Prostate gland (tissue), 2 donors: ENCODE data around the gene ME3. TPM values are rescaled to one million over a fixed set of nuclear protein-coding genes. Genes with fewer than 3 reads are reported as not detected.

Experiments used
- DNase-seq: peaks from one replicate; pipeline ENCODE4 v3.0.0-alpha.2; 2019; ENCODE audit warnings: low spot score
- H3K27ac ChIP-seq, 2 donors: fragments of 200-600 bp; sonication (generic); 2 replicates each; pipeline ENCODE4 v1.5.1; 2017 to 2019
- H3K27me3 ChIP-seq: fragments of 200-600 bp; sonication (generic); replicated peaks from 2 replicates; pipeline ENCODE4 v1.5.1; 2019; ENCODE audit not compliant: insufficient read depth
- H3K36me3 ChIP-seq, 2 donors: fragments of 200-600 bp; sonication (generic); 1 replicate in 1 of 2; 2 replicates in 1 of 2; pipeline versions ENCODE4 v1.5.1 to v1.8.1; 2017 to 2019
- H3K4me1 ChIP-seq: fragments of 200-600 bp; sonication (generic); replicated peaks from 2 replicates; pipeline ENCODE4 v1.5.1; 2019
- H3K4me3 ChIP-seq, 2 donors: fragments of 200-600 bp; sonication (generic); 2 replicates each; pipeline ENCODE4 v1.5.1; 2017 to 2019
- H3K9me3 ChIP-seq: fragments of 200-600 bp; sonication (generic); 2 replicates; pipeline ENCODE4 v1.5.1; 2017
- POLR2A ChIP-seq: fragments of 450-650 bp; IDR thresholded peaks from one replicate; pipeline ENCODE4 v1.6.1; 2016; ENCODE audit warnings: antibody characterized with exemption, mild to moderate bottlenecking
- POLR2AphosphoS5 ChIP-seq: sonication (generic); formaldehyde crosslinking; IDR thresholded peaks from one replicate; pipeline ENCODE4 v1.6.1; 2017; ENCODE audit warnings: antibody characterized with exemption
- WGBS: methylation state at CpG from one replicate; pipeline ENCODE4 v1.1.5; 2018; 5-methylcytosine and 5-hydroxymethylcytosine counted together
- intact Hi-C: fragments of 100-400 bp; cut with DNase I; formaldehyde crosslinking; loops from one replicate; pipeline ENCODE4 v1.14.2; 2022
- total RNA-seq, 2 donors: library from RNA; depleted of rRNA; stranded (reverse); fragments of >200 nt; gene quantifications; one replicate each; pipeline ENCODE4 v1.1.0, GENCODE V29; 2016
- TF ChIP-seq, protein P1 (sequence below), 4 experiments: fragments of 200-600 bp in 2 of 4; fragments of 450-650 bp in 2 of 4; sonication (generic) in 2 of 4; IDR thresholded peaks; 1 replicate in 3 of 4; 2 replicates in 1 of 4; pipeline ENCODE4 v1.5.1; 2016 to 2019; ENCODE audit warnings: antibody characterized with exemption in 4 of 4, mild to moderate bottlenecking in 2 of 4, moderate library complexity in 2 of 4

ME3 gene
- total RNA-seq, 2 donors from 2014 or later = 31.4 to 107 TPM

DNA sequence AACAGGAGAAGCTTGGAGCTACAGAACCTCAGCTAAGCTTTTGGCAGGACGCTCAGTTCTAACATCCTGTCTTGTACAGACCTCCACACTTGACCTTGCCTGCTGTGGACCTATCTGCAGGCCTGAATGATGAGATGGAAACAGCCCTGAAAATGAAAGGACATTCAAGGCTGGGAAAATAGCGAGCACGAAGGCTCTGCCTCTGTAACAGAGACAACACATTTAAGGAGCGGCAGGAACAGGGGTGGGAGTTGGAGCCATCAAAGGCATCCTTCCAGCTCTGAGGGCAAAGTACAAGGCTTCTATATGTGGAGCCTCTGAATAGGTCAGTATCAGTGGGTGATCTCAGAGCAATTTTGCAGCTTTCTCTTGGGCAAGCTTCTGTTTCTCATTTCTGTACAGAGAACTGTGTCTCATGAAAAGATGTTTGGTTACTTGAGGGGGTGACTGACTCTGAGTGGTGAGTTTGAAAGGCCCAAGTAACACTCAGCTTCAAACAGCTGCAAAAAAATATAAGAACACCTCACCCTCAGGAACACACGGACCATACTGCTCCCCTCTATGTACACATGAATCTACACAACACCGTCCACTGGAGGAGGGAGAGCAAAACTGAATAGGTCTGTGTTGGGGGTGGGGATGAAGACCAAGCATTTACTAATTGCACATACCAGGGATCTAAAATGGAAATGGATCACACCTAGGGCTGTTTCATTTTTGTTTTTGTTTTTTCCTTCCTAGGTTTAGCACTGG, 196.1 kb downstream of the ME3 start:
- Histone ChIP-seq H3K4me3 (no peak overlapping the region), H3K9me3 (no peaks in the 10 kb centered on the region), H3K27ac (peak overlapping the region; percentile 3 to 38), H3K4me1 (no peaks in the 10 kb centered on the region), H3K27me3 (no peaks in the 10 kb centered on the region), H3K36me3 (no peaks in the 10 kb centered on the region)
- intact Hi-C loops = loop anchor here (5.0 kb wide), 1 partner anchor 331 kb away; no protein-coding TSS in a partner anchor
- no peak for DNase-seq
- 62% methylated on average over 6 of the region's 6 CpGs for WGBS
- TF ChIP-seq POLR2AphosphoS5 (peak; percentile 49), POLR2A (no peak)

DNA sequence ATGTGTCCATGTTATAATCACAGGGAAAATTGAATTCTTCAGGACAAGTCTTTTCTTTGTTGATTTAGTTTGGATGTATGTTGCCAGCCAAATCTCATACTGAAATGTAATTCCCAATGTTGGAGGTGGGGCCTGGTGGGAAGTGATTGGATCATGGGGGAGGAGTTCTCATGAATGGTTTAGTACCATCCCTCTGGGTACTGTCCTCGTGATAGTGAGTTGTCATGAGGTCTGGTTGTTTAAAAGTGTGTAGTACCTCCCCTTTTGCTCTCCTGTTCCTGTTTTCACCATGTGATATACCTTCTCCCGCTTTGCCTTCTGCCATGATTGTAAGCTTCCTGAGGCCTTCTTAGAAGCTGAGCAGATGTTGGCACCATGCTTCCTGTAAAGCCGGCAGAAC, 197.4 kb downstream of the ME3 start:
- Histone ChIP-seq H3K4me3 (no peak overlapping the region), H3K9me3 (no peaks in the 10 kb centered on the region), H3K4me1 (no peaks in the 10 kb centered on the region), H3K27me3 (no peaks in the 10 kb centered on the region), H3K27ac (peak overlapping the region in 1 of 2 donors; percentile 38), H3K36me3 (no peaks in the 10 kb centered on the region)
- TF ChIP-seq, protein P1, sequence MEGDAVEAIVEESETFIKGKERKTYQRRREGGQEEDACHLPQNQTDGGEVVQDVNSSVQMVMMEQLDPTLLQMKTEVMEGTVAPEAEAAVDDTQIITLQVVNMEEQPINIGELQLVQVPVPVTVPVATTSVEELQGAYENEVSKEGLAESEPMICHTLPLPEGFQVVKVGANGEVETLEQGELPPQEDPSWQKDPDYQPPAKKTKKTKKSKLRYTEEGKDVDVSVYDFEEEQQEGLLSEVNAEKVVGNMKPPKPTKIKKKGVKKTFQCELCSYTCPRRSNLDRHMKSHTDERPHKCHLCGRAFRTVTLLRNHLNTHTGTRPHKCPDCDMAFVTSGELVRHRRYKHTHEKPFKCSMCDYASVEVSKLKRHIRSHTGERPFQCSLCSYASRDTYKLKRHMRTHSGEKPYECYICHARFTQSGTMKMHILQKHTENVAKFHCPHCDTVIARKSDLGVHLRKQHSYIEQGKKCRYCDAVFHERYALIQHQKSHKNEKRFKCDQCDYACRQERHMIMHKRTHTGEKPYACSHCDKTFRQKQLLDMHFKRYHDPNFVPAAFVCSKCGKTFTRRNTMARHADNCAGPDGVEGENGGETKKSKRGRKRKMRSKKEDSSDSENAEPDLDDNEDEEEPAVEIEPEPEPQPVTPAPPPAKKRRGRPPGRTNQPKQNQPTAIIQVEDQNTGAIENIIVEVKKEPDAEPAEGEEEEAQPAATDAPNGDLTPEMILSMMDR (IDR thresholded peaks at IDR 0.05) = no peak
- no peak for TF ChIP-seq POLR2AphosphoS5
- TF ChIP-seq POLR2A = no peak
- 91% methylated on average over 3 of the region's 3 CpGs for WGBS
- intact Hi-C loops = loop anchor here (5.0 kb wide), 1 partner anchor 332 kb away; no protein-coding TSS in a partner anchor
- no peak for DNase-seq

DNA sequence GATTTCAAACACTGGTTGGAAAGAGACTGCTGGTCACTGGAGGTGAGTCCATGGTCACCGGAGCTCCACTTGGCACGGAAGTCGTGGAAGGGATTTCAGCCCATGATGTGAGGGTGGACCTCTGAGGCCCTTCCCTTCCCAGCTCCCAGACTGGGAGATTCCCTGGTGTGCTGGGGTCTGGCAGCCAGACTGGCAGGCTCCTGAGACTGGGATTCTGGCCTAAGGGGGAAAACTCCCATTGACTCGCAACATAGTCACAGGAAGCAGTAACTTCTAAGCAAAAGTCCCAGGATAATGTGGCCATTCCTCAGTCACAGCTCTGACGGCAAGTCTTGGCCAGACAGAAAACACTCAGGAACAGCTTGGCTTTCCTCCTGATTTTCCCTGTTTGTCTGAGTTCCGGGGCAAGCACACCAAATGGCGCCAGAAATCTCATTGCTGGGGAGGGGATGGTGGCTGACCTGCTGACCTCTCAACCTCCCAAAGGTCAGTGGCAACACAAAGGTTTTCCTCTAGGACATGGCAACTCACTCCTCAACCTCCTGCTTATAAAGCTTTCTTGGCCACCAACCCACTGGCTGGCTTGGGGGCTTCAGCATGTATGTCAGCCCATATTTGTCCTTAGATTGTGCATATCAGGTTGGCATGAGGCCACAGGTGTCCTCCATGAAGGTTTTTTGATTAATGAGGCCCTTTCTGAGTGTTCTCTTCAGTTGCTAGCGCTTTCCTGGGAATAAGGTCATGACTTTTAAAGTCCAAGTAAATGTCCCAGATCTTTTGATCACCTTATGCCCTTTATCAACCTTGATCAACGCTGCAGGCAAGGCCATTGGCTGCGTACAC, 198.2 kb downstream of the ME3 start:
- H3K27ac ChIP-seq = peak overlapping the region; percentile 1 to 38
- DNase-seq = no peak
- TF ChIP-seq POLR2A = no peak
- TF ChIP-seq, protein P1 (IDR thresholded peaks at IDR 0.05) = no peak
- TF ChIP-seq POLR2AphosphoS5 = peak; percentile 12
- no peaks in the 10 kb centered on the region for H3K27me3 ChIP-seq
- intact Hi-C loops = no loop called here
- no peaks in the 10 kb centered on the region for H3K36me3 ChIP-seq
- WGBS = 64% methylated on average over 10 of the region's 10 CpGs
- H3K4me3 ChIP-seq = no peak overlapping the region
- H3K4me1 ChIP-seq = no peaks in the 10 kb centered on the region
- no peaks in the 10 kb centered on the region for H3K9me3 ChIP-seq

DNA sequence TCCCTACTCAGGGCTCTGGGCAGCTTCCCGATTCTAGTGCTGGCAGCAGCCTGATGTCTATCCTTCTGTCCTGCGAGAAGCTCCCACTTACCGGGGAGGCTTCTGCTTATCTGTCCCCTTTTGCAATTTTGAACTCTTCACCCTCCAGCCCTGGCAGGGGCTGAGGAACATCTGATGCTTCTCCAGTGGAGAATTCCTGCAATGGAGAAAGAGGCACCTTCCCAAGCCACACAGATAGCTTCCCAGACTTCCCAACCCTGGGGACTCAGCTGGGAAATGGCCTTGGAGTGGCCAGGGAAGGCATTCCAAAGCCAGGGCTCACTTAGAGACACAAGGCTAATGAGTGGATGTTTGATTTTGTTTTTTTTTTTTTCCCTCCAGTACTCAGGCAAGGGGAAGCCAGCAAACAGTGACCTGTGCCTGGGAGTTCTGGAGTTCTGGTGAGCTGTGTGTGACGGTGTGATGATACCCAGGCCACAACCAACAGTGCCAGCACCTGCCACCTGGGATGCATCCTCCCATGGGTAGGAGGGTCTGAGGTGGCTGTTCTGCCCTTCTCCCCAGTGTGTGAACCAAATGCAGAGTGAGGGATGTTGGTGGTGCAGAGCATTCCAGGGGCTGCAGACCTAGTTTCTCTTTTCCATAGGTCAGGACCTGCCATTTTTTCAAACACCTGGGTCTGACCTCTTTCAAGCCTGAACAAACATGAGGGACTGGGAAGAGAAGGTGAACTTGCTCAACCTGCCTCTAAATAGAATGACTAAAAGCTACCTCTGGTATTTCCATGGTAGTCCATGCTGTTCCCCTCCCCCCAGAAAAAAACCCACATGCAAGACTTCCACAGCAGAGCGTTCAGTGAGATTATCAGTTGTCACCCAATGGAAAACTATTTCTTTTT, 202.7 kb downstream of the ME3 start:
- H3K4me1 ChIP-seq = no peaks in the 10 kb centered on the region
- H3K27me3 ChIP-seq = no peaks in the 10 kb centered on the region
- H3K27ac ChIP-seq = no peak overlapping the region
- TF ChIP-seq POLR2AphosphoS5 = no peak
- TF ChIP-seq POLR2A = no peak
- TF ChIP-seq, protein P1 (IDR thresholded peaks at IDR 0.05) = no peak
- H3K4me3 ChIP-seq = no peak overlapping the region
- intact Hi-C loops = no loop called here
- H3K9me3 ChIP-seq = no peaks in the 10 kb centered on the region
- DNase-seq = no peak
- no peaks in the 10 kb centered on the region for H3K36me3 ChIP-seq
- 84% methylated on average over 5 of the region's 5 CpGs for WGBS
